K562 (cell line): ENCODE measurements around the gene KIF5A.

Experiments
- CTCF ChIP-seq, 3 experiments: IDR thresholded peaks in 2 of 3; conservative IDR thresholded peaks in 1 of 3; 2 replicates each; pipeline ENCODE4 v1.5.1; 2011 to 2012; ENCODE audit warnings: low read length in 3 of 3, mild to moderate bottlenecking in 3 of 3, control low read depth in 2 of 3, improper control_type of control experiment in 1 of 3, inconsistent platforms in 1 of 3, low read depth in 1 of 3, mixed read lengths in 1 of 3, moderate library complexity in 1 of 3; ENCODE audit not compliant: insufficient read depth in 2 of 3
- EGR1 ChIP-seq: fragments of 450-650 bp; conservative IDR thresholded peaks from 2 replicates; pipeline ENCODE4 v1.6.1; 2017; ENCODE audit warnings: mild to moderate bottlenecking
- ELK1 ChIP-seq: sonication (generic); formaldehyde crosslinking; IDR thresholded peaks from 2 replicates; pipeline ENCODE4 v1.8.1; 2022; ENCODE audit warnings: missing genetic modification reagents
- EZH2 ChIP-seq: IDR thresholded peaks from 2 replicates; pipeline ENCODE4 v1.6.1; 2012; ENCODE audit warnings: low read depth, mild to moderate bottlenecking, inconsistent platforms, low read length, borderline replicate concordance
- JUND ChIP-seq, 2 experiments: IDR thresholded peaks; 2 replicates in 1 of 2; 3 replicates in 1 of 2; pipeline ENCODE4 v1.6.1; 2011; ENCODE audit warnings: borderline replicate concordance in 2 of 2, low read depth in 2 of 2, low read length in 2 of 2, improper control_type of control experiment in 1 of 2, missing biosample characterization in 1 of 2, missing genetic modification characterization in 1 of 2, missing genetic modification reagents in 1 of 2
- MAFK ChIP-seq: IDR thresholded peaks from 2 replicates; pipeline ENCODE4 v1.6.1; 2011; ENCODE audit warnings: low read length, improper control_type of control experiment
- MAZ ChIP-seq, 2 experiments: fragments of 450-650 bp in 1 of 2; sonication (generic) in 1 of 2; formaldehyde crosslinking; IDR thresholded peaks in 1 of 2; conservative IDR thresholded peaks in 1 of 2; 2 replicates each; pipeline versions ENCODE4 v1.4.0 to v1.5.0; 2020; ENCODE audit warnings: mild to moderate bottlenecking in 1 of 2, missing genetic modification reagents in 1 of 2
- MCM2 ChIP-seq: fragments of 450-650 bp; IDR thresholded peaks from 2 replicates; pipeline ENCODE4 v1.6.1; 2017; ENCODE audit warnings: low read depth, mild to moderate bottlenecking
- POLR2AphosphoS5 ChIP-seq: IDR thresholded peaks from 2 replicates; pipeline ENCODE4 v1.6.1; 2011; ENCODE audit warnings: mild to moderate bottlenecking, low read depth, low read length, moderate library complexity; ENCODE audit not compliant: control insufficient read depth, insufficient read depth
- ZHX1 ChIP-seq: fragments of 150-350 bp; conservative IDR thresholded peaks from 2 replicates; pipeline ENCODE4 v1.6.1; 2014; ENCODE audit warnings: low read length
- ZNF253 ChIP-seq: fragments of 250-450 bp; sonication (Bioruptor Pico); conservative IDR thresholded peaks from 2 replicates; pipeline ENCODE4 v1.6.1; 2021; ENCODE audit warnings: mild to moderate bottlenecking
- ZNF407 ChIP-seq: fragments of 450-650 bp; IDR thresholded peaks from 2 replicates; pipeline ENCODE4 v1.6.1; 2016; ENCODE audit warnings: low read depth

GRCh38 chr12:57583008-57583831 lies 33.4 kb downstream of the KIF5A start:
- TF ChIP-seq POLR2AphosphoS5 (no peak), MAFK (0 out of 2 replicates have a peak, but pooled peaks have one; percentile 17), ZNF407 (0 out of 2 replicates have a peak, but pooled peaks have one; percentile 25), ZNF253 (CRISPR knock-in tag) (no peak), MAZ (CRISPR knock-in tag; conservative IDR thresholded peaks at IDR 0.05 in 1 of 2, IDR thresholded peaks at IDR 0.05 in 1 of 2) (peak in 1 of 2 experiments; percentile 73; a peak in 1 of 4 replicates), JUND (IDR thresholded peaks at IDR 0.05; ENCODE audit: borderline replicate concordance, low read depth, low read length) (peak; percentile 34; the same call in 1 of the 2 replicates), JUND (tag; IDR thresholded peaks at IDR 0.05; ENCODE audit: borderline replicate concordance, low read depth, low read length) (no peak), ZHX1 (no peak), CTCF (IDR thresholded peaks at IDR 0.05 in 2 of 3, conservative IDR thresholded peaks at IDR 0.05 in 1 of 3; ENCODE audit: insufficient read depth in 2 of 3, low read depth in 1 of 3, low read length in 3 of 3) (peak; percentile 97 to 99 (median 99)), MCM2 (no peak), EZH2 (no peak), EGR1 (no peak), ELK1 (no peak)
